Upper lobe of right lung (tissue), 1 donor: ENCODE data around the gene WBP2NL. TPM values are rescaled to one million over a fixed set of nuclear protein-coding genes. Genes with fewer than 3 reads are reported as not detected.

Experiments used
- ATAC-seq: fragments of 200-7000 bp; cut with Tn5 transposase; one replicate; pipeline ENCODE4 v1.9.1; 2020; ENCODE audit warnings: mild to moderate bottlenecking, moderate library complexity
- DNase-seq: peaks from one replicate; pipeline ENCODE4 v3.0.0-alpha.2; 2020
- H3K27ac ChIP-seq: fragments of 200-600 bp; one replicate; pipeline ENCODE4 v1.8.0; 2022
- H3K27me3 ChIP-seq: fragments of 200-600 bp; one replicate; pipeline ENCODE4 v1.8.0; 2022; ENCODE audit warnings: mild to moderate bottlenecking
- H3K36me3 ChIP-seq: fragments of 200-600 bp; one replicate; pipeline ENCODE4 v1.8.0; 2022
- H3K4me1 ChIP-seq: fragments of 200-600 bp; one replicate; pipeline ENCODE4 v1.8.0; 2022
- H3K4me3 ChIP-seq: fragments of 200-600 bp; one replicate; pipeline ENCODE4 v1.8.0; 2022; ENCODE audit warnings: mild to moderate bottlenecking
- H3K9me3 ChIP-seq: fragments of 200-600 bp; one replicate; pipeline ENCODE4 v1.8.0; 2022
- intact Hi-C: fragments of 100-400 bp; cut with DNase I; formaldehyde crosslinking; loops from one replicate; pipeline ENCODE4 v1.11.0; 2022
- total RNA-seq: library from RNA; stranded (reverse); fragmentation: NEBNext Ultra II Directional; extraction: Animal tissue kit (Norgen Biotek cat#: 25700); gene quantifications from one replicate; pipeline ENCODE4 v1.2.1, GENCODE V29; 2021
- TF ChIP-seq, protein P1 (sequence below): fragments of 200-600 bp; IDR thresholded peaks from one replicate; pipeline ENCODE4 v1.8.0; 2022; ENCODE audit warnings: antibody characterized with exemption
- donor health status: DM: no; HTN: yes; CAD: no; lungs with severe emphysema.

Gene WBP2NL
- total RNA-seq, 1 donor from 2014 or later, result 1.3 TPM

DNA sequence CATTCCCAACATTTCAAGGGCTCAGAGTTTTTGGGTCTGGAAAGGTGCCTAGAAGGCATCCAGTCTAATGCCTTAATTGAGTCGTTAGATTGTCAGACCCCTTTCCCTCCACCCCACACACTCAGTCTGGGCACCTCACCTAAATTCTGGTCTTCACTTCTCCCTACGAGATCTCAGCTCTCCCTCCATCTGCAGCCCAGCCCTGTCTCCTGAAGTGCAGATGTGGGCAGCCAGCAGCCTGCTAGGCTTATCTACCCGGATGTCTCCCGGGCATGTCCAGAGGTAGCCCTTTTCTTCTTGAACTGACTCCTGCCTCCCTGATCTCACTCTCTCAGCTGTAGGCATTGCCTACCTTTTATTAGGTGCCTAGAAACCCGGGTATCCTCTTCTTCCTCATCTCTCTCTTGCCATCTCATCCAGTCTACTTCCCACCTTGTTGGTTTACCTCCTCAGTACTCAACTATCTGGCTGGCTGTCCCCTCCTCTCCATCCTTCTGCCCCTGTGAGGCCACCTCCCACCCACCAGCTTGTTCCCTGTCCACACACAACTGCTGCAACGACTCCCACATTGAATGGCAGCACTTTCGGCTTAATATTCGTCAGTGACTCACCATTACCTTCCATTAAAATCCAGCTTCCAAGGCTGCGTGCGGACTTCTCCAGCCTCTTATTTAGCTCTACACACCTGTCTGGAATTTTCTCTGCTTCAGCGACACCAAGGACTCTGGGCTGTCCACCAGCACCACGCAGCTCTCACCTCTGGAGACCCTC is 23.1 kb upstream of the WBP2NL start:
- ATAC-seq (no peak), DNase-seq (no peak)
- Histone ChIP-seq H3K27ac (no peak overlapping the region), H3K36me3 (no peaks in the 10 kb centered on the region), H3K27me3 (peaks cover 35% of the 10 kb centered on the region), H3K9me3 (no peaks in the 10 kb centered on the region), H3K4me3 (no peak overlapping the region), H3K4me1 (peaks cover 9% of the 10 kb centered on the region)
- TF ChIP-seq, protein P1, sequence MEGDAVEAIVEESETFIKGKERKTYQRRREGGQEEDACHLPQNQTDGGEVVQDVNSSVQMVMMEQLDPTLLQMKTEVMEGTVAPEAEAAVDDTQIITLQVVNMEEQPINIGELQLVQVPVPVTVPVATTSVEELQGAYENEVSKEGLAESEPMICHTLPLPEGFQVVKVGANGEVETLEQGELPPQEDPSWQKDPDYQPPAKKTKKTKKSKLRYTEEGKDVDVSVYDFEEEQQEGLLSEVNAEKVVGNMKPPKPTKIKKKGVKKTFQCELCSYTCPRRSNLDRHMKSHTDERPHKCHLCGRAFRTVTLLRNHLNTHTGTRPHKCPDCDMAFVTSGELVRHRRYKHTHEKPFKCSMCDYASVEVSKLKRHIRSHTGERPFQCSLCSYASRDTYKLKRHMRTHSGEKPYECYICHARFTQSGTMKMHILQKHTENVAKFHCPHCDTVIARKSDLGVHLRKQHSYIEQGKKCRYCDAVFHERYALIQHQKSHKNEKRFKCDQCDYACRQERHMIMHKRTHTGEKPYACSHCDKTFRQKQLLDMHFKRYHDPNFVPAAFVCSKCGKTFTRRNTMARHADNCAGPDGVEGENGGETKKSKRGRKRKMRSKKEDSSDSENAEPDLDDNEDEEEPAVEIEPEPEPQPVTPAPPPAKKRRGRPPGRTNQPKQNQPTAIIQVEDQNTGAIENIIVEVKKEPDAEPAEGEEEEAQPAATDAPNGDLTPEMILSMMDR, result no peak
- intact Hi-C loops, result no loop called here

DNA sequence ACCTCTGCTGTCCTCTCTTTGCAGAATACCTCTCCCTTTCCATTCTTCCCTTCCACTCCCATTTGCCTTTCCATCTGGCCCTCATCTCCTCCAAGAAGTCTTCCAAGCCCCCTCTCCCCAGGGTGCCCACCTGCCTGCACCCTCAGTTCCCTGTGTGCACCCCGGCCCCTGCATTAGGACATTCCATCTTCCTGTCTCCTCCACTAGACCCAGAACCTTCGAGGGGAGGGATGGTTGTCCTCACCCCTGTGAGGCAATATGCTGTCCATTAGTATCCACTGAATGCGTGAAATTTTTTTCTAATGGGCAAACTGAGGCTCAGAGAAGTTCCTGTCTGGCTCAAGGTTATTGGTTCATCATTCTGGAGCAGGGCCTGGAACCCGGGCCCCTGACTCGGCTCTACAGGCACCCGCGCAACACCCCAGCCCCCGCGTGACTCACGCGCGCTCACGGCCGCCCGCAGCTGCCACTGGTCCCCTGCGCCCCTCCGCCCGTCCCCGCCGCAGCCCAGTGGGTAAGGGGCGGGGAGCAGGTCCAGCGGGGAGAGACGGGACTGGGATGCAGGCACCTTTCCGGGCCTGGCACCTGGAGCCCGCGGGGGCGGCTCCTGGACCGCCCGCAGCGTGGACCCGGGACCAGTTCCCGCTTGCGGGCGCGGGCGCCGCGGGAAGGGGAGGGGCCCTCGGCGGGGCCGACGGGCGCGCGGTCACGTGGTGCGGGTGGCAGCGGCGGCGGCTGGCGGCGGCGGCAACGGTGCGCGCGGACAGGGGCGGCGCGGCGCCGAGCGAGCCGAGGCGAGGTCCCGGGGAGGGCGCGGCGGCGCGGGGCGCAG is 22.3 kb upstream of the WBP2NL start:
- Histone ChIP-seq H3K27ac (no peak overlapping the region), H3K27me3 (peaks cover 35% of the 10 kb centered on the region), H3K36me3 (no peaks in the 10 kb centered on the region), H3K4me3 (peak overlapping the region; percentile 47), H3K9me3 (no peaks in the 10 kb centered on the region), H3K4me1 (peaks cover 9% of the 10 kb centered on the region)
- intact Hi-C loops, result no loop called here
- TF ChIP-seq, protein P1, result no peak
- ATAC-seq, result peak; percentile 73
- peak; percentile 76 for DNase-seq

DNA sequence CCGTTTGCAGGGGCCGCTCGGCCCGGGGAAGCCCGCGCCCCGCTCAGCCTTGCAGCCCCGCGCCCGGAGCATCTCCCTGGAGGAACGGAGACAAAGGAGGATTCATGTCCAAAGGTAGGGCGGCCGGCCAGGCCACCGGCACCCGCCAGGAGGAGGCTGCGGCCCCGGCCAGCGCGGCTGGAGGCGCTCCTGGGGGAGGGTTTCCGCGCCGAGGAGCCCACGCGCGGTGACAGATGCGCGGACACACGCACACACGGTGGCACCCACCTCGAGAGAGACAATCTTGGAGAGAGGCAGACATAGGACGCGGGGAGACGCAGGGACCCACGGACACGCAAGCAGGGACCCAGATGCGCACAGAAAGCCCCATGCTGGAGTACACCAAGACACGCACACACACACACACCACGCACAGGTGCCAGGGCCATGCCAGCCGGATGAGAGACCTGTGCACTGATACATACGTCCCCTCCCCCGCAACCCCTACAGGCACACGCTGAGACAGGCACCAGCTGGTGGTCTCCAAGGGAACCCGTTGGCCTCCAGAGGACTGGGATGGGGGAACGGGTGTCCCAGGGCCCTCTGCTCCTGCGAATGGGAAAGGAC is 21.5 kb upstream of the WBP2NL start:
- ATAC-seq (peak; percentile 3), DNase-seq (no peak)
- H3K4me3 ChIP-seq, result peak overlapping the region; percentile 38
- peaks cover 35% of the 10 kb centered on the region for H3K27me3 ChIP-seq
- H3K4me1 ChIP-seq, result peaks cover 9% of the 10 kb centered on the region
- H3K36me3 ChIP-seq, result no peaks in the 10 kb centered on the region
- TF ChIP-seq, protein P1, result no peak
- H3K27ac ChIP-seq, result no peak overlapping the region
- intact Hi-C loops, result no loop called here
- H3K9me3 ChIP-seq, result no peaks in the 10 kb centered on the region

DNA sequence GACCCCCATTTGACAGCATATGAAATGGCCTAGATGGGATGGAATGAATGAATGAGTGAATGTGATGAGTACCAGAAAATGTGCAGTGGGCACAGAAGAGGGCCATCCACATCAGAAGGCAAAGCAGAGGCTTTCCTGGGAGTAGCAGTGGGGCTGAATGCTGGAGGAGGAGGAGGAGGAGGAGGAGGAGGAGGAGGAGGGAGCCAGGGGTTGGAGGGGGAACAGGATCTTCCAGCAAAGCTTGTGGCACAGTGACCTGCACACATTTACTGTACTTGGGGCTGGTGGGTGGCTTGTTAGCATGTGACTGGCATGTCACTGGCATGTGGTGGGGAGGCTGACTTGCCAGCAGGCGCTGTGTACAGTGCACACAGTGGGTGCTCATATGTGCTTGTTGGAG is 19.9 kb upstream of the WBP2NL start:
- no peak for ATAC-seq
- TF ChIP-seq, protein P1, result no peak
- H3K36me3 ChIP-seq, result no peaks in the 10 kb centered on the region
- peaks cover 13% of the 10 kb centered on the region for H3K4me1 ChIP-seq
- no peaks in the 10 kb centered on the region for H3K9me3 ChIP-seq
- no peak overlapping the region for H3K27ac ChIP-seq
- peaks cover 35% of the 10 kb centered on the region for H3K27me3 ChIP-seq
- intact Hi-C loops, result no loop called here
- H3K4me3 ChIP-seq, result no peak overlapping the region
- DNase-seq, result no peak

DNA sequence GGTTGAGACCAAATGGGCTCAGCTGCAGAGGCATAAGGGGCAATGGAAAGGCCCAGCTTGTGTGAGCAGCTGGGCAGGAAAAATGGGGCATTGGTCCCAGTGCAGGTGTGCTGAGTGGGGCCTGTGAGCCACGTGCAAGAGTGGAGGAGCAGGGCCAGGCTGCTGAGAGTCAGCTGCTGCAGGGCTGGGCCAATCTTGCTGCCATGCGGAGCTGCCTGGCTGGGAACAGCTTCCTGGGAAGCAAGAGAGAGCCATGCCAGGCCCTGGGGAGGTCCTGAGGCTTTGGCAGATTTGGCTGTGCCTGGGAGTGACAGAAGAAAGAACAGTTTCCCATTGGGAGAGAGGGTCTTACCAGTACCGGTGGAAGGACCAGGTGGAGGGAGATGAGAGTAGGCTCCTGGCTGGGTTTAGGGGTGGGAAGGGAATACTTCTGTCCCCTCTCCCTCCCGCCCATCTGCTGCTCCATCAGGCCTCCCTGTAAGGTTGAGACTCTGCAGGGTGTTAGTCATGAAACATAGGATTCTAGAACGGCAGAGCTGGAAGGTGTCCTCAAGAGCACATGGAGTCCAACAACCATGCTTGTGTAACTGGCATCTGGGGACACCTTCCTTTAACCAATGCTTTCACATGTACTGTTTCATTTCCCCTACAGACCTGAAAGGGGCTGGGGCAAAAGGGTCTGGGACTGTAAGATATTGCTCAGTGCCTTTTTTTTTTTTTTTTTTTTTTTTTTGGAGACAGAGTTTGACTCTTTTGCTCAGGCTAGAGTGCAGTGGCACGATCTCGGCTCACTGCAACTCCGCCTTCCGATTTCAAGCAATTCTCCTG is 19.0 kb upstream of the WBP2NL start:
- Histone ChIP-seq H3K4me1 (peaks cover 13% of the 10 kb centered on the region), H3K27ac (no peak overlapping the region), H3K4me3 (no peak overlapping the region), H3K9me3 (no peaks in the 10 kb centered on the region), H3K36me3 (no peaks in the 10 kb centered on the region), H3K27me3 (peaks cover 29% of the 10 kb centered on the region)
- intact Hi-C loops, result no loop called here
- TF ChIP-seq, protein P1, result no peak
- ATAC-seq (no peak), DNase-seq (no peak)
